Measurements from ENCODE around the gene RGR.

RGR gene

GRCh38 chr10:84236807-84237198 lies 8.1 kb upstream of the RGR start:
- no peak for DNase-seq (ENCODE audit: low read depth)
- H3K4me3 ChIP-seq (ENCODE audit: low read length), result no peak overlapping the region
- no peak for TF ChIP-seq CTCF (IDR thresholded peaks at IDR 0.05; ENCODE audit: insufficient read depth, low read depth, low read length, missing control alignments)

GRCh38 chr10:84237199-84238051 lies 7.4 kb upstream of the RGR start:
- H3K4me3 ChIP-seq (ENCODE audit: low read length), result no peak overlapping the region
- DNase-seq (ENCODE audit: low read depth), result no peak
- no peak for TF ChIP-seq CTCF (IDR thresholded peaks at IDR 0.05; ENCODE audit: insufficient read depth, low read depth, low read length, missing control alignments)

- H3K4me3 ChIP-seq (ENCODE audit: low read length), result no peak overlapping the region
- no peak for TF ChIP-seq CTCF (IDR thresholded peaks at IDR 0.05; ENCODE audit: insufficient read depth, low read depth, low read length, missing control alignments)
- DNase-seq (ENCODE audit: low read depth), result peak; percentile 78
Measured at GRCh38 chr10:84238909-84239308, 5.9 kb upstream of the RGR start.

GRCh38 chr10:84241185-84241790 lies 3.6 kb upstream of the RGR start, which contains the start of gene LRIT1:
Gene LRIT1, minus strand, starts transcription at chr10:84241546. Its CDS starts 107 bp downstream, at chr10:84241439.
- no peak for TF ChIP-seq CTCF (IDR thresholded peaks at IDR 0.05; ENCODE audit: insufficient read depth, low read depth, low read length, missing control alignments)
- no peak within 1 kb of the TSS for H3K4me3 ChIP-seq (ENCODE audit: low read length)
- no peak for DNase-seq (ENCODE audit: low read depth)

GRCh38 chr10:84243759-84244158 lies 1.1 kb upstream of the RGR start:
- DNase-seq (ENCODE audit: low read depth), result peak; percentile 18
- H3K4me3 ChIP-seq (ENCODE audit: low read length), result no peak overlapping the region
- no peak for TF ChIP-seq CTCF (IDR thresholded peaks at IDR 0.05; ENCODE audit: insufficient read depth, low read depth, low read length, missing control alignments)

- H3K4me3 ChIP-seq (ENCODE audit: low read length), result no peak overlapping the region
- TF ChIP-seq CTCF (IDR thresholded peaks at IDR 0.05; ENCODE audit: insufficient read depth, low read depth, low read length, missing control alignments), result no peak
- no peak for DNase-seq (ENCODE audit: low read depth)
Measured at GRCh38 chr10:84247496-84247895, 2.6 kb downstream of the RGR start.

Measured in epithelial cell of esophagus (primary cell).